Ovary (tissue), 9 donors: Measurements from ENCODE around the gene PPIB. TPM values are rescaled to one million over a fixed set of nuclear protein-coding genes. Genes with fewer than 3 reads are reported as not detected.
"Not testable (repeated sequence)": the region's sequence is repeated elsewhere in the genome, so short reads cannot be mapped to it uniquely, and the experiment has no call there.

ENCODE experiments used
- DNase-seq, 5 donors: peaks; one replicate each; pipeline ENCODE4 v3.0.0-alpha.2; 2019 to 2020
- H3K27ac ChIP-seq, 2 donors: fragments of 200-600 bp; one replicate each; pipeline versions ENCODE4 v1.5.1 to v1.8.0; 2019 to 2022
- H3K27me3 ChIP-seq: fragments of 200-600 bp; one replicate; pipeline ENCODE4 v1.8.0; 2022
- H3K36me3 ChIP-seq: fragments of 200-600 bp; sonication (generic); one replicate; pipeline ENCODE4 v1.5.1; 2019
- H3K4me1 ChIP-seq: one replicate; pipeline ENCODE4 v1.8.1; 2013; ENCODE audit warnings: mild to moderate bottlenecking, moderate library complexity; ENCODE audit not compliant: insufficient read depth
- H3K4me3 ChIP-seq: fragments of 200-600 bp; sonication (generic); one replicate; pipeline ENCODE4 v1.5.1; 2017
- H3K9me3 ChIP-seq, 2 donors: fragments of 200-600 bp in 1 of 2; sonication (generic) in 1 of 2; one replicate each; pipeline versions ENCODE4 v1.5.1 to v1.8.1; 2013 to 2019; ENCODE audit warnings: mild to moderate bottlenecking in 1 of 2, moderate library complexity in 1 of 2
- EP300 ChIP-seq: sonication (generic); formaldehyde crosslinking; IDR thresholded peaks from one replicate; pipeline ENCODE4 v1.6.1; 2017; ENCODE audit warnings: antibody characterized with exemption
- POLR2A ChIP-seq: fragments of 450-650 bp; IDR thresholded peaks from one replicate; pipeline ENCODE4 v1.6.1; 2017; ENCODE audit warnings: antibody characterized with exemption, mild to moderate bottlenecking, moderate library complexity
- WGBS, 3 donors: extraction: QIAGEN DNeasy Blood & Tissue Kit in 1 of 3; methylation state at CpG; one replicate each; pipeline versions ENCODE4 v1.1.5 to v1.1.7; 2013 to 2017; 5-methylcytosine and 5-hydroxymethylcytosine counted together
- intact Hi-C, 4 donors: fragments of 100-400 bp; cut with DNase I; formaldehyde crosslinking; loops; one replicate each; pipeline versions ENCODE4 v1.11.0 to v1.15.1; 2022 to 2023
- polyA plus RNA-seq, 2 donors: library from polyadenylated mRNA; stranded (reverse); fragments of 200-250 nt in 1 of 2; fragments of 350-450 nt in 1 of 2; fragmentation: Illumina TruSeq in 1 of 2; extraction: RNeasy Lipid Tissue Mini Kit (QIAGEN cat#74804) in 1 of 2; gene quantifications; one replicate each; pipeline ENCODE4 v1.2.3, GENCODE V29; 2013 to 2014
- total RNA-seq, 7 donors: library from RNA; depleted of rRNA in 2 of 7; stranded (reverse); fragments of >200 nt in 2 of 7; fragmentation: NEBNext Ultra II Directional in 3 of 7; extraction: Animal tissue kit (Norgen Biotek cat#: 25700) in 3 of 7; gene quantifications; one replicate each; pipeline versions ENCODE4 v1.1.0 to v1.2.4, GENCODE V29; 2016 to 2023
- TF ChIP-seq, protein P1 (sequence below), 3 donors: fragments of 450-650 bp in 2 of 3; fragments of 200-600 bp in 1 of 3; IDR thresholded peaks; one replicate each; pipeline versions ENCODE4 v1.5.1 to v1.8.0; 2016 to 2022; ENCODE audit warnings: antibody characterized with exemption in 3 of 3, mild to moderate bottlenecking in 1 of 3
- donor health status: DM: no; HTN: no; CAD: no; lungs with moderate emphysema.
- donor health status: DM: no; HTN: no; CAD: no.
- donor health status: Bipolar disorder and iron deficiency.
- donor health status: DM: yes; HTN: yes; CAD: no.
- donor health status: DM: no; HTN: no; CAD: no.
- donor health status: DM: yes; HTN: yes; CAD: no.

Gene PPIB
- total and polyA plus RNA-seq, 9 donors = 201 to 589 (median 393) TPM

DNA sequence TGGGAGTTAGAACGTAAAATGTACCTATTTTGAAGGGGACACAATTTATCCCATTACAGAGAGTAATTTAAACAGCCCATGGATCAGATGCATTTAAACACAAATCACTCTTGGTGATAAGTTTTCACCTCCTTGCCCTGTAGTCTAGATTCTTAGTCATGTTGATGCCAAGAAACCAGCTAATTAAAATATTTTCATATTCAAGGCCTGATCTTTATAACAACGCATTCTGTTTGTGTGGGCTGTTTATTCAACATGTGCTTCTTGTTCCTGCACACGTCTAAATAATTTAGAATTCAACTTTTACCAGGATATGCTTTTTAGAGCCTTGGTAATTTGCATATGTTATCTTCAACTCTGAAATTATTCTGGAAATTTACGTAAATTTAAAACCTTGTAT is 41.2 kb downstream of the PPIB start:
- no peak for DNase-seq
- Histone ChIP-seq H3K4me3 (no peak overlapping the region), H3K36me3 (no peaks in the 10 kb centered on the region), H3K4me1 (peaks cover 3% of the 10 kb centered on the region), H3K27ac (no peak overlapping the region), H3K9me3 (no peaks in the 10 kb centered on the region), H3K27me3 (no peaks in the 10 kb centered on the region)
- 19 to 50% (median 35%) methylated on average over 4 of the region's 4 CpGs for WGBS, 3 donors
- TF ChIP-seq EP300 (no peak), POLR2A (no peak)
- TF ChIP-seq, protein P1, sequence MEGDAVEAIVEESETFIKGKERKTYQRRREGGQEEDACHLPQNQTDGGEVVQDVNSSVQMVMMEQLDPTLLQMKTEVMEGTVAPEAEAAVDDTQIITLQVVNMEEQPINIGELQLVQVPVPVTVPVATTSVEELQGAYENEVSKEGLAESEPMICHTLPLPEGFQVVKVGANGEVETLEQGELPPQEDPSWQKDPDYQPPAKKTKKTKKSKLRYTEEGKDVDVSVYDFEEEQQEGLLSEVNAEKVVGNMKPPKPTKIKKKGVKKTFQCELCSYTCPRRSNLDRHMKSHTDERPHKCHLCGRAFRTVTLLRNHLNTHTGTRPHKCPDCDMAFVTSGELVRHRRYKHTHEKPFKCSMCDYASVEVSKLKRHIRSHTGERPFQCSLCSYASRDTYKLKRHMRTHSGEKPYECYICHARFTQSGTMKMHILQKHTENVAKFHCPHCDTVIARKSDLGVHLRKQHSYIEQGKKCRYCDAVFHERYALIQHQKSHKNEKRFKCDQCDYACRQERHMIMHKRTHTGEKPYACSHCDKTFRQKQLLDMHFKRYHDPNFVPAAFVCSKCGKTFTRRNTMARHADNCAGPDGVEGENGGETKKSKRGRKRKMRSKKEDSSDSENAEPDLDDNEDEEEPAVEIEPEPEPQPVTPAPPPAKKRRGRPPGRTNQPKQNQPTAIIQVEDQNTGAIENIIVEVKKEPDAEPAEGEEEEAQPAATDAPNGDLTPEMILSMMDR (IDR thresholded peaks at IDR 0.05) = no peak
- intact Hi-C loops = no loop called here

DNA sequence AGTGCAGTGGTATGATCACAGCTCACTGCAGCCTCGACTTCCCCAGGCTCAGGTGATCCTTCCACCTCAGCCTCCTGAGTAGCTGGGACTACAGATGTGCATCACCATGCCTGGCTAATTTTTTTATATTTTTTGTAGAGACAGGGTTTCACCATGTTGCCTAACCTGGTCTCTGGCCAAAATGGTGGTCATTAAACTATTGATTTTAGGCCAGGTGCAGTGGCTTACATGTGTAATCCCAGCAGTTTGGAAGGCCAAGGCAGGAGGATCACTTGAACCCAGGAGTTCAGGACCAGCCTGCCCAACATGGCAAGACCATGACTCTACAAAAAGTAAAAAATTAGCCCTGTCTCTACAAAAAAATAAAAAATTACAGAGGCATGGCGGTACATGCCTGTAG is 42.5 kb downstream of the PPIB start:
- H3K4me3 ChIP-seq, H3K9me3 ChIP-seq, DNase-seq, H3K36me3 ChIP-seq, H3K27ac ChIP-seq, H3K4me1 ChIP-seq, H3K27me3 ChIP-seq, intact Hi-C loops: not testable (repeated sequence)
- 95 to 99% (median 98%) methylated on average over 2 of the region's 2 CpGs for WGBS, 3 donors

DNA sequence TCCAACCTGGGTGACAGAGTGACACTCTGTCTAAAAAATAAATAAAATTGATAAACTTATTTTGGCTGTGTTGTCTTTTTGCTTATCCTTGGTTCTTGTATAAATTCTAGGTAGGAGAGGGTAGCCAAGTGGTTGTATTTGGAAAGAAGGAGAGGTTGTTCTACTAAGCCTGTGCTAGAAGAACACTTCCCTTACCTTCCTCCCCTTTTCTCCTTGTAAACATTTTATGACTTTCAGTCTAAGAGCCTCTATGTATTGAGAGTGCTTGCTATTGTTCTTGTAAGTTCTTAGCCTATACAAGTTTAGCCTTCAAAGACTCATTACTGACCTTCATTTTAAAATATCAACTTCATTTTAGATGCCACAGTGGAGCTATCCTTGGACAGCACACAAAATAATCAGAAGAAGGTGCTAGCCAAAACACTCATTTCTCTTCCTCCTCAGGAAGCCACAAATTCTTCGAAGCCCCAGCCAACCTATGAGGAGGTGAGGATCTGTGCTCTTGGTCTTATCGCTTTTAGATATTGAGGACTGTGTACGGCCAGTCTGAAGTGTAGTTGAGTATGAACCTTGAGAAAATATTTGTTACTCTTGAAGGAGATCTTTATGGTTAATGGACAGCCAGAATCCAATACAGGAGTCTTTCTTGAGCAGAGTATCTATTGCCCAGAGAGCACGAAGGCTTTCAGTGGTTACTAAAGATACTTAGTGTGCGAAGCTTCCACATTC is 44.9 kb downstream of the PPIB start:
- intact Hi-C loops = no loop called here
- Histone ChIP-seq H3K27ac (no peak overlapping the region), H3K4me1 (peaks cover 3% of the 10 kb centered on the region), H3K27me3 (no peaks in the 10 kb centered on the region), H3K4me3 (no peak overlapping the region), H3K36me3 (no peaks in the 10 kb centered on the region), H3K9me3 (no peaks in the 10 kb centered on the region)
- 80 to 90% (median 83%) methylated on average over 5 of the region's 5 CpGs for WGBS, 3 donors
- no peak for TF ChIP-seq EP300
- TF ChIP-seq, protein P1 (IDR thresholded peaks at IDR 0.05) = no peak
- no peak for TF ChIP-seq POLR2A
- DNase-seq = no peak

DNA sequence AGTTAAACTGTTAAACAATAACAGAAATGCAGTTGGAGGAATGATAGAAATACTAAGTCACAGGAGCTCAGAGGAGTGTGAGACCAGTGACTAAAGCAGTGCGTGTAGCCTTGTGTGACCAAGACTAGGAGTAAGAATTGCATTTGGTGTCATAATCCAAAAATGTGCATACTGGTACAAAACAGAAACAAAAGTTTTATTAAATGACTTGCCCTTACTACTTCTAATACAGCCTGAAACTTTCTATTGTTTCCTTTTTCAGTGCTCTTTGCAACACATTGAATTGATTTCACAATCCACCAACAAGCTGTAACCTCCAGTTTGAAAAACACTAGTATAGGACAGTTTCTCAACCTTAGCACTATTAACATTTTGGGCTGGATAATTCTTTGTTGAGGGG is 49.9 kb downstream of the PPIB start:
- TF ChIP-seq POLR2A = no peak
- TF ChIP-seq EP300 = no peak
- TF ChIP-seq, protein P1 (IDR thresholded peaks at IDR 0.05) = no peak
- intact Hi-C loops = no loop called here
- no peak for DNase-seq
- peaks cover 8% of the 10 kb centered on the region for H3K4me1 ChIP-seq
- no peaks in the 10 kb centered on the region for H3K27me3 ChIP-seq
- H3K36me3 ChIP-seq = no peaks in the 10 kb centered on the region
- H3K27ac ChIP-seq = no peak overlapping the region
- H3K4me3 ChIP-seq = no peak overlapping the region
- 85 to 94% (median 93%) methylated on average over 1 of the region's 1 CpG for WGBS, 3 donors
- H3K9me3 ChIP-seq = no peaks in the 10 kb centered on the region

DNA sequence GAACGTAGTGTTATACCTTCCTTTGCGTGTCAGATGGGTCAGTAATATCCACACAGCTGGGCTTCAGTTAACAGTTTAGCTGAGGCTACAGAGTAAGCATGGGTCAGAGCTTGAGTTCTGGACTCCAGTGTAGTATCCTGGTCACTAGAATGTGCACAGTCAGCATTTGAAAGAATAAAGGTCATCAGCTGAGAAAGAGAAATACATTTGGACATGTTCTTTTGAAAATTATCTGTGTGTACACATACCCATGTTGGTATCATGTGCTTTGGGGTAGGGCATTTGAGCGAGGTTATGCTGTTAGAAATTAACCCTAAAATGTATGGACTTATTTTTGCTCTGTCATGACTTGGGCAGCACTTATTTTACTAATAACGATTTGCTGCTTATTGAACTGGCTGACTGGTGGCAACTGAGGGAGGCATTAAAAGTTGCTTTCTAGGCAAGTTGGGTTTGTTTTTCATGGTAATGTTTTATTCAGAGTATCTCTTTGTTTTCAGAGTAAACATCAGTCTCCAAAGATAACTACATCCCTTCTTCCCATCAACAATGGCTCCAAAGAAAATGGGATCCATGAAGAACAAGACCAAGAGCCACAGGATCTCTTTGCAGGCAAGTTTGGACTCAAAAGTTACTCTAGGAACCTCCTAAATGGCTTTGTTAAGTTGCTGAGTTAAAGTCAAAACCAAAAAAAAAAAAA is 50.6 kb downstream of the PPIB start:
- 33 to 55% (median 45%) methylated on average over 4 of the region's 4 CpGs for WGBS, 3 donors
- no peaks in the 10 kb centered on the region for H3K27me3 ChIP-seq
- intact Hi-C loops = no loop called here
- no peak overlapping the region for H3K27ac ChIP-seq
- H3K36me3 ChIP-seq = no peaks in the 10 kb centered on the region
- DNase-seq = no peak
- H3K9me3 ChIP-seq = no peaks in the 10 kb centered on the region
- TF ChIP-seq, protein P1 (IDR thresholded peaks at IDR 0.05) = no peak
- TF ChIP-seq POLR2A (no peak), EP300 (no peak)
- H3K4me3 ChIP-seq = no peak overlapping the region
- H3K4me1 ChIP-seq = peaks cover 8% of the 10 kb centered on the region
